ENCODE results near the gene WDR1.

WDR1 gene

DNA sequence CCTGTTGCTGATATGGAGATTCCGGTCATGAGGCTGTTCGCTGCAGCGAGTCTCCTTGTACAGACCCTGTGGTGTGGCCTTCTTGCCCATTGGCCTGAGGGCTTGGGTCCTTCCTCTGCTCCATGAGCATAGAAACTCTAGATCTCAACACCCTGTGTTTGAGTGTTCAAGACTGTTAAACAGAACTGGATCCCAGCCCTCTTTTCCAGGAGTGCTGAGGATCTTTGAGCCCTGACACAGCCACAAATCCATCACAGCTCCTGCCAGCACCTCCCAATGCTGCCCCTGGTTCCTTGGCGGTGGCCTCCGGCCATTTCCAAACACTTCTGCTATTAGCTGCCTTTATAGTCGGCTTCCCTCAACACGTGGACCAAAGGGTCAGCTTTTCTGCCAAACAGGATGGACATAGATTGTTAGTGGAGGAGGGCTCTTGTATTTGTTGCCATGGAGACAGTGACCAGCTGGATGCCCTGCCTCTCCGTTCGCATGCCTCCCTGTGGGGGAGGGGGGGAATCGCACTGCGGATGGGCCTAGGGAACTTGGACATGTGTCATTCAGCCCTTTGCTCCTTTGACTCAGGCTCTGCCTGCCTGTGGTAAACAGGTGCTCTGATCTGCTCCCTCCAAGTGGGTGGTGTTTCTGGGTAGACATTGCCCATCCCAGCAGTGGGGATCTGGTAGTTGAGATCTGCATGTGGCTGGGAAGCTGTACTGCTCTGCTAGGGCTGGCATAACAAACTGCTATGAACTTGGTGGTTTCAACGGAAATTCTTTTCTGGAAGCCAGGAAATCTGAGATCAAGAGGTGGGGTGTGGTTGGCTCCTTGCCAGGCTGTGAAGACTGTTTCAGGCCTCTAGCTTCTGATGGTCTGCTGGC, 6.9 kb upstream of the WDR1 start:
- no peaks in the 10 kb centered on the region for H3K27me3 Mint-ChIP-seq
- H3K36me3 Mint-ChIP-seq (ENCODE audit: low read depth), result no peaks in the 10 kb centered on the region
- peak overlapping the region; percentile 75 for H3K27ac Mint-ChIP-seq
- ATAC-seq, result peak; percentile 86
- peak overlapping the region; percentile 27 for H3K4me3 Mint-ChIP-seq
- DNase-seq, result no peak
- H3K4me1 Mint-ChIP-seq, result peaks cover 48% of the 10 kb centered on the region
- H3K9me3 Mint-ChIP-seq, result no peaks in the 10 kb centered on the region

DNA sequence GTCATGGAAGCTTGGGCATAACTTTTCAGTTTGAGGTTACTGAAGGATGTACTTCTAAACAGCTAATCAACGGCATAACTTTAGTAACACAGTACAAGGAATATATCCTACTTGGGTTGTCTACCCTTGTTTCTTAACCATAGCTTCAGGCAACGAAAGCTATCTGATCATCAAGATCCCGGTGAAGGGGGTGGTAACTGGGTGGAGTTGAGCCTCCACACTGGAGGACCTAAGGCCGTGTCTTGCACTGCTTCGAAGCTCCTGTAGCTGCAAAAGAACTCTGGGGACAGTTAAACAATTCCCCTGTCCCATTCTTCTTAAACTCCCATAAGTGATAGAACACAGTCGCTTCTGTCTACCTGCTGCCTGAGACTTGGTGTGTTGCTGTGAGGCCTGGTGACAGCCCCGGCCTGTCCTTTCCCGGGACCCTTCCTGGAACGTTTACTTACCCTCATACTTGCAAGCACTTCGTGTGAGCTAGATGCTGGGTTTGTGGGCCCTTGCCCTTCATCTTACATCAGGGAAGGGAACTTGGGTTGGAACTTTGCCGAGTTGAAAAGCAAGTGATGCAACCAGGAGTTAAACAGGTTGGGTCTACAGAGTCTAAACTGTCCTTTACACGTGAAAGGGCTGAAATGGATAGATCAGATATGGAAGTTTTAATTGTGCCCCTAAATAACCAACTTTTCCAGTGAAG, 5.8 kb upstream of the WDR1 start:
- DNase-seq, result no peak
- H3K4me1 Mint-ChIP-seq, result peaks cover 57% of the 10 kb centered on the region
- no peaks in the 10 kb centered on the region for H3K9me3 Mint-ChIP-seq
- no peaks in the 10 kb centered on the region for H3K36me3 Mint-ChIP-seq (ENCODE audit: low read depth)
- ATAC-seq, result no peak
- no peak overlapping the region for H3K27ac Mint-ChIP-seq
- no peaks in the 10 kb centered on the region for H3K27me3 Mint-ChIP-seq
- H3K4me3 Mint-ChIP-seq, result no peak overlapping the region

GRCh38 chr4:10121568-10122208, 5.1 kb upstream of the WDR1 start:
- Mint-ChIP-seq H3K36me3 (ENCODE audit: low read depth) (no peaks in the 10 kb centered on the region), H3K4me3 (no peak overlapping the region), H3K27ac (no peak overlapping the region), H3K4me1 (peaks cover 62% of the 10 kb centered on the region), H3K9me3 (no peaks in the 10 kb centered on the region), H3K27me3 (no peaks in the 10 kb centered on the region)
- ATAC-seq (no peak), DNase-seq (no peak)

DNA sequence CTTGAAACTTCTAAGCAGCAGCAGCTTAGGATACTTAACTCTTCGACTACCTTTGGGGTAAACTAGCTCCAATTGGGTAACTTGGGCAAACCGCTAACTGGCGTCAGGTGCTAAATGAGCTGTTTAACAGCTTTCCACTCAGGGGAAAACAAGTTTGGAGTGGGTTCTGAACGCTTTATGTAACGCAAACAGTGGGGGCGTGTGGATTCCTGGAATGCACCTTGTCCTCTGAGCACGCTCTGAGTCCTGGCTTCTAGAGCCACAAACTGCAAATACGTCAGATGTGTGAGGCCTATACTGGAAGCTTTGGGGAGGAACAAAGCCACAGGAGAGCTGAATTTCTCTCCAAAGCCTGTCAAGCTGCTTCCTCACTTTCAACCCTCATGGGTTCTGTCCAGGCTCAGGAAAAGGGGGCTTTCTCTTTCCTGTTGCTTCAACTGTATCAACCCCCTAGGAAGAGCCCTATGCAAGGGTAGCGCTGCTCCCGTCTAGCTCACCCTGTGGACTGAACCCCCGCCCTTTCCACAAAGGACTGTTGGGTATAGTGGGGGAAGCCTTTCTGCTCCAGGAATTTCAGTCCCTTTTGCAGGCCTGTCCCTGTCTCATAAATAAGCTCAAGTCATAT, 4.5 kb upstream of the WDR1 start:
- Mint-ChIP-seq H3K27me3 (no peaks in the 10 kb centered on the region), H3K4me3 (no peak overlapping the region), H3K36me3 (ENCODE audit: low read depth) (peaks cover under 1% of the 10 kb centered on the region), H3K27ac (no peak overlapping the region), H3K9me3 (no peaks in the 10 kb centered on the region), H3K4me1 (peaks cover 62% of the 10 kb centered on the region)
- DNase-seq (no peak), ATAC-seq (no peak)

GRCh38 chr4:10119773-10120172, 3.2 kb upstream of the WDR1 start:
- ATAC-seq (no peak), DNase-seq (no peak)
- H3K27me3 Mint-ChIP-seq, result no peaks in the 10 kb centered on the region
- no peak overlapping the region for H3K4me3 Mint-ChIP-seq
- no peak overlapping the region for H3K27ac Mint-ChIP-seq
- H3K36me3 Mint-ChIP-seq (ENCODE audit: low read depth), result peaks cover 13% of the 10 kb centered on the region
- no peaks in the 10 kb centered on the region for H3K9me3 Mint-ChIP-seq
- H3K4me1 Mint-ChIP-seq, result peaks cover 71% of the 10 kb centered on the region

- no peak for DNase-seq
- Mint-ChIP-seq H3K36me3 (ENCODE audit: low read depth) (peaks cover 18% of the 10 kb centered on the region), H3K27ac (peak overlapping the region; percentile 97), H3K27me3 (no peaks in the 10 kb centered on the region), H3K4me3 (no peak overlapping the region), H3K4me1 (peaks cover 71% of the 10 kb centered on the region), H3K9me3 (no peaks in the 10 kb centered on the region)
- no peak for ATAC-seq
Observed at GRCh38 chr4:10119278-10119677, 2.7 kb upstream of the WDR1 start.

DNA sequence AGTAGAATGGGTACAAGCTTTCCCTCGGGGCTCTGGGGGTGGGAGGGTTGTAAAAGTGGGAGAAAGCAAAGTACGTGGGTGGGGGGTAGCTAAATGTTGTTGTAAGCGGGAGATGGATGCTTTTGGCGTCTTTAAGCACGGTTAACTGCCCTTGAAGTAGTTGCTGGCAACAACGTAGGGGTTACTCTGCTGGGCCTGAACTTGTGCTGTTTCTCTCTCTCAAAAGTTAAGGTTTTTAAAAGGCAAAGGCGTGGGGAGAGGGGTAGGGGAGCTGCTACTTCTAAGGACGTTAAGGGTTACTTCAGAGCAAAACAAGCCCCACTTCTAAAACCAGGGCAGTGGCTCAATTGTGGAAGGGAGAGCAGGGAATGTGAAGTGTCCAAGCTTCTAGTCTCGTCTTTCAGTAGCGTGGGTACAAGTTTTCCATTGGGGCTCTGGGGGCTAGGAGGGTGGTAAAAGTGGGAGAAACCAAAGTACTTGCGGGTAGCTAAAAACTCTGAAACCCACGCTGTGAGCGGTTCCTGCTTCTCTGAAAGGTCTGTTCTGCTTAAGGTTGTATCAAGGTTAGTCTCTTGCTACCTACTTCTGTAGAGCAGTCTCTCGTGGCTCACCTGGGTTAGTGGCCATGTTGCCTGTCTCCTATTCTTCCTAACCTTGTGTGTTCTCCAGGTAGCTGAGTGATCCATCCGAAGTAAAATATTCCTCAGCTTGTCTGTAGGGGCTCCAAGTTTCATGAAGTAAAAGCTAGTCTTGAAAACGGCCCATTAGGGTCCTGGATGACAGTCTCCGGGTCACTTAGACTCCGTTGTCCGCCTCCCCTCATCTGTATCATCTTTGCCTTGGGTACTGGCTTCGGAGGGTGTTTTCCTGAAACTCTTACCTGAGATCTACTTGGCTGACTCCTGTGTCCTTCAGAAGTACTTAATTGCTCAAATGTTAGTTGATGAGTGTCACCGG, 1.7 kb upstream of the WDR1 start:
- H3K9me3 Mint-ChIP-seq, result no peaks in the 10 kb centered on the region
- ATAC-seq (peak; percentile 21), DNase-seq (no peak)
- peak overlapping the region; percentile 84 for H3K4me3 Mint-ChIP-seq
- H3K36me3 Mint-ChIP-seq (ENCODE audit: low read depth), result peaks cover 28% of the 10 kb centered on the region
- H3K27me3 Mint-ChIP-seq, result no peaks in the 10 kb centered on the region
- H3K27ac Mint-ChIP-seq, result peak overlapping the region; percentile 97
- peaks cover 71% of the 10 kb centered on the region for H3K4me1 Mint-ChIP-seq

DNA sequence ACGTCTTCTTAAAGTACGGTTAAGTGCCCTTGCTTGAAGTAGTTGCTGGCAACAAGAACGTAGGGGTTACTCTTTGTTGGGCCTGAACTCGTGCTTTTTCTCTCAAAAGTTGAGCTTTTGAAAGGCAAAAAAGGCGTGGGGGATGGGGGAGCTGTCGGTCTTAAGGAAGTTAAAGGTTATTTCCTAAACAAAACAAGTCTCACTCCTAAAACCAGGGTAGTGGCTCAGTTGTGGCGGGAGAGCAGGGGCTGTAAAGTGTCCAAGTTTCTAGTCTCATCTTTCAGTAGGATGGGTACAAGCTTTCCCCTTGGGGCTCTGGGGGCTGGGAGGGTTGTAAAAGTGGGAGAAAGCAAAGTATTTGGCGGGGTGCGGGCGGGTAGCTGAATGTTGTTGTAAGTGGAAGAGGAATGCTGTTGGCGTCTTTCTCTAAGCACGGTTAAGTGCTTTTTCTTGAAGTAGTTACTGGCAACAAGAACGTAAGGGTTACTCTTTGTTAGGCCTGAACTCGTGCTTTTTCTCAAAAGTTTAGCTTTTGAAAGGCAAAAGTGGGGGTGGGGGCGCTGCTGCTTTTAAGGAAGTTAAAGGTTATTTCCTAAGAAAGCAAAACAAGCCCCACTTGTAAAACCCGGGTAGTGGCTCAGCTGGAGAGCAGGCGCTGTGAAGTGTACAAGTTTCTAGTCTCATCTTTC, 904 bp upstream of the WDR1 start:
- DNase-seq (peak; percentile 41), ATAC-seq (no peak)
- Mint-ChIP-seq H3K27ac (peak overlapping the region; percentile 97), H3K4me3 (peak overlapping the region; percentile 84), H3K9me3 (no peaks in the 10 kb centered on the region), H3K4me1 (peaks cover 70% of the 10 kb centered on the region), H3K36me3 (ENCODE audit: low read depth) (peaks cover 34% of the 10 kb centered on the region), H3K27me3 (no peaks in the 10 kb centered on the region)

- DNase-seq (peak; percentile 78), ATAC-seq (peak; percentile 52)
- H3K27ac Mint-ChIP-seq, result peak overlapping the region; percentile 88
- H3K9me3 Mint-ChIP-seq, result no peaks in the 10 kb centered on the region
- H3K27me3 Mint-ChIP-seq, result no peaks in the 10 kb centered on the region
- peak overlapping the region; percentile 95 for H3K4me3 Mint-ChIP-seq
- peaks cover 76% of the 10 kb centered on the region for H3K4me1 Mint-ChIP-seq
- H3K36me3 Mint-ChIP-seq (ENCODE audit: low read depth), result peaks cover 48% of the 10 kb centered on the region
Observed at GRCh38 chr4:10115797-10116568, 616 bp downstream of the WDR1 start.

DNA sequence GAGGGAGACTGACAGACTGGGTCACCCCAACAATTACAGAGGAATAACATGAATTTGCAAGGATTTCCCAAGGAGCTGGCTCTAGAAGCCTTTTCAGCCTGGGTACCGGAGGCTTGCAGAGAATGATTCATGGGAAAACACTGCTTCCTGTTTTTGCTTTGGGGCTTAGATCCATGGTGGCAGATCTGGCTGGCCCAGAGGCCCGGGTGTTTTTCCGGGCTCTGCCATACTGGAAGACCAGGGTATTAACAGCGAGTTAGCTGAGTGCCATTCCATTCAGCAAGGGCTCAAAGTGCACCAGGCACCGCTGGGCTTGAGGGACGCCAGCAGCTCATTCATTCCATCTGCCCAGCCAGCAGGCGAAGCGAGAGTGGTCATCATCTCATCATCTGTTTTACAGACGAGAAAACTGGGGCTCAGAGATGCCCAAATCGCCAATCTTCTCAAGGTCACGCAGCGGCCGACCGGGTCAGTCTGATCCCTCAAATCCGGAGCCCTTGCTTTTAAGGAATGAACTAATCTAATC, 1.3 kb downstream of the WDR1 start:
- no peak for DNase-seq
- H3K27ac Mint-ChIP-seq, result peak overlapping the region; percentile 88
- no peaks in the 10 kb centered on the region for H3K9me3 Mint-ChIP-seq
- no peaks in the 10 kb centered on the region for H3K27me3 Mint-ChIP-seq
- H3K4me1 Mint-ChIP-seq, result peaks cover 80% of the 10 kb centered on the region
- peak overlapping the region; percentile 95 for H3K4me3 Mint-ChIP-seq
- no peak for ATAC-seq
- H3K36me3 Mint-ChIP-seq (ENCODE audit: low read depth), result peaks cover 51% of the 10 kb centered on the region

DNA sequence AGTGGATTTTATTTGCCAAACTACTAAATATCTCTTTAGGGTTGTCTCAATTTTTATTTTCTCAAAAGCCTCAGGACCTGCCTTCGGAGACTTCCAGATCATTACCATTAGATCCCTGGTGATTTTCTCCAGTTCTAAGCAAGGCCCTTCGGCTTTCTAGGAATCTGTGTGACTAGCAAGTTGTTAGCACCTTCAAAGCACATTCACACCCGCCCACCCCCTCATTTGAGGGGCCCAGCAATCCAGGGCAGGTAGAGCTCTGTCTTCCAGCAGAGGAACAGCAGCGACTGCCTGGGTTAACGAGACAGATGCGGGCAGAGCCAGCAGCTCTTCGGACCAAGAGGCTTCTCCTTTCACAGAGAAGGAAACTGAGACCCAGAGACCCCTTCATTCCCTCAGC, 2.0 kb downstream of the WDR1 start:
- ATAC-seq (no peak), DNase-seq (no peak)
- Mint-ChIP-seq H3K4me3 (peak overlapping the region; percentile 95), H3K27ac (peak overlapping the region; percentile 88), H3K36me3 (ENCODE audit: low read depth) (peaks cover 56% of the 10 kb centered on the region), H3K27me3 (no peaks in the 10 kb centered on the region), H3K4me1 (peaks cover 86% of the 10 kb centered on the region), H3K9me3 (no peaks in the 10 kb centered on the region)

DNA sequence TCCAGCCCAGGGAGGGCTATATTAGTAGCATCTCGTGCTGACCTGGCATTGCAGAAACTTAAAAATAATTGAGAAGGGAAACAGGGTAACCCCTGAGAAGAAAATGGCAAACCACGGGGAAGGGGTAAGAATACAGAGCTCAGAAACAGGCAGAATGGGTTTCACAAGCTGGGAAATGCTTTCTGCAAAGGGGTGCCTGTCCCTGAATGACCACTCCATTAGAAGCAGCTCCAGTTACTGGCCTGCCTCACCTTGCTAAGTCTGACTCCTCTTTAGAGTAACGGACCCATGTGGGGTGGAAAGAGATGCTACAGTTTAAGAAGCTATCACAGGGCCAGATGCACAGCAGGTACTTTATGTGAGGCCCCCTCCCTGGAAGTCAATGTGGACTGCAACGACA, 2.5 kb downstream of the WDR1 start:
- ATAC-seq (no peak), DNase-seq (no peak)
- Mint-ChIP-seq H3K36me3 (ENCODE audit: low read depth) (peaks cover 60% of the 10 kb centered on the region), H3K9me3 (no peaks in the 10 kb centered on the region), H3K27me3 (no peaks in the 10 kb centered on the region), H3K27ac (peak overlapping the region; percentile 75), H3K4me1 (peaks cover 88% of the 10 kb centered on the region), H3K4me3 (peak overlapping the region; percentile 95)

Data from activated naive CD8-positive, alpha-beta T cell treated with anti-CD3 and anti-CD28 coated beads, Interleukin-2, amount 50 U/mL, for 24 hours (primary cell).